HUES64 (cell line): ENCODE results near the gene CEPT1.
A peak's percentile ranks its signal among the peaks of the same experiment; 100 is the strongest.

Experiments
- H3K27ac ChIP-seq: 2 replicates; pipeline ENCODE4 v1.7.0; 2013; ENCODE audit warnings: low read depth, low read length, inconsistent platforms
- H3K27me3 ChIP-seq: 2 replicates; pipeline ENCODE4 v1.6.1; 2013; ENCODE audit warnings: mild to moderate bottlenecking, low read length; ENCODE audit not compliant: insufficient read depth
- H3K36me3 ChIP-seq: 2 replicates; pipeline ENCODE4 v1.6.1; 2013; ENCODE audit warnings: mild to moderate bottlenecking, low read length; ENCODE audit not compliant: insufficient read depth
- H3K4me1 ChIP-seq: 2 replicates; pipeline ENCODE4 v1.6.1; 2013; ENCODE audit warnings: mild to moderate bottlenecking, low read length, moderate library complexity; ENCODE audit not compliant: insufficient read depth
- H3K4me3 ChIP-seq: 2 replicates; pipeline ENCODE4 v1.5.1; 2013; ENCODE audit warnings: mild to moderate bottlenecking, low read length, moderate library complexity
- H3K9ac ChIP-seq: 2 replicates; pipeline ENCODE4 v1.6.1; 2013; ENCODE audit warnings: mild to moderate bottlenecking, low read depth, low read length
- H3K9me3 ChIP-seq: 2 replicates; pipeline ENCODE4 v1.6.1; 2013; ENCODE audit warnings: low read depth, low read length; ENCODE audit not compliant: insufficient read depth
- WGBS: fragments of 150-250, 120-280 bp; methylation state at CpG from one replicate; pipeline ENCODE4 v1.1.7; 2013; ENCODE audit warnings: missing lambda C conversion rate; 5-methylcytosine and 5-hydroxymethylcytosine counted together

CEPT1 gene

DNA sequence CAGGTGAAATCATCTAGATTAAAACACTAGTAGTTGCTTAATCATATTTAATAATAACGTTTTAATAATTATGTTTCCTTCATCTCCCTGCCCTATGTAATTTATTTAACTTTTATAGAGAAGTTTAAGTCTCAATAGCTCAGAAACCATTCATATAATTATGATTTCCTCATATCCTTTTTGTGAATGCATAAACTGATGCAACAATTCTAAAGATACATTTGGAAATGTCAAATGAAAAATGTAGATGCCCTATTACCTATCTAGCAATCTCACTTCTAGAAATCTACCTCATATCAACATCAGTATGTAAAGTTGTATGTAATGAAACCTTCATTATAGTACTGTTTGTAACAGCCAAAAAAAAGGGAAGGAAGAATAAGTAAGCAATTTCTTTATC, 10.6 kb upstream of the CEPT1 start:
- WGBS: no CpG with 5 or more reads among the region's 1 CpG
- H3K36me3 ChIP-seq: peaks cover 63% of the 10 kb centered on the region

DNA sequence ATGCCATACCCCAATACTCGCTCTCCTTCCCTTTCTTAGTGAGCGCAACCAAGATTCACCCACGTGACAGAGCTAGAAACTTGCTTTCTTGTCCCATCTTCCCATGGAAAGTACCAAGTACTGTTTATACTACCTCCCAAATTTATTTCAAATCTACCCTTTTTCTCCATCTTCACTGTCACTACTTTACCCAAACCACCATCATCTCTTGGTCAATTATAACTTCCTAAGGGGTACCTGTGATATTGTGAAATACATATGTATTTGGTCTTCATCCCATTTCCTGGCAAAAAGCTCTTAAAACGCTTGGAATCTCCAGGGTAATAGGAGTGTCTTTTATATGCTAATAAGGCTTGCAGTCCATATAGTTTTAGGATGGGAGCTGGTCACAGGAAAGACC, 8.3 kb upstream of the CEPT1 start:
- H3K27ac ChIP-seq: no peak overlapping the region
- no peak overlapping the region for H3K4me3 ChIP-seq
- no peaks in the 10 kb centered on the region for H3K4me1 ChIP-seq
- no peak overlapping the region for H3K9ac ChIP-seq
- WGBS: 89% methylated on average over 4 of the region's 4 CpGs
- no peaks in the 10 kb centered on the region for H3K9me3 ChIP-seq
- H3K27me3 ChIP-seq: no peaks in the 10 kb centered on the region
- H3K36me3 ChIP-seq: peaks cover 54% of the 10 kb centered on the region

More for the DNA sequence above, 10.6 kb upstream of the CEPT1 start:
- H3K27ac ChIP-seq: no peak overlapping the region
- H3K4me3 ChIP-seq: no peak overlapping the region
- no peaks in the 10 kb centered on the region for H3K27me3 ChIP-seq
- no peaks in the 10 kb centered on the region for H3K4me1 ChIP-seq
- H3K9ac ChIP-seq: no peak overlapping the region
- H3K9me3 ChIP-seq: no peaks in the 10 kb centered on the region

DNA sequence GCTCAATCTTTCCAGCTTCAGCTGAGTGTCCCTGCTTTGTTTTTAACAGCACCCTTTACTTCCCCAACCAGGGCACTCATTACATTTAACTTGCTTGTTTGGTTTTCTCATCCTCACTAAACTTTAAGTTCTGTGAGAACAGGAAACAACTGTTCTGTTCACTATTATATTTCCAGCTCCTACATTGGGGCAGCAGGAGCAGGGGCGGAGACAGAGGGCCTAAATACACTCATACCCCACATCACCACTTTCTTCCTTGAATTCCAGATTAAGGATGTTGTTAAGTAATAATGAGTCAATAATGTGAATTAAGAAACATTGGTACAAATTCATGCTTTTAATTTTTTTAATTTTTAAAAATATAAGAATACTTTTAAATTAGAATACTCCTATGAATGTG, 6.2 kb upstream of the CEPT1 start:
- peaks cover 45% of the 10 kb centered on the region for H3K36me3 ChIP-seq
- no peaks in the 10 kb centered on the region for H3K27me3 ChIP-seq
- peaks cover 11% of the 10 kb centered on the region for H3K4me1 ChIP-seq

DNA sequence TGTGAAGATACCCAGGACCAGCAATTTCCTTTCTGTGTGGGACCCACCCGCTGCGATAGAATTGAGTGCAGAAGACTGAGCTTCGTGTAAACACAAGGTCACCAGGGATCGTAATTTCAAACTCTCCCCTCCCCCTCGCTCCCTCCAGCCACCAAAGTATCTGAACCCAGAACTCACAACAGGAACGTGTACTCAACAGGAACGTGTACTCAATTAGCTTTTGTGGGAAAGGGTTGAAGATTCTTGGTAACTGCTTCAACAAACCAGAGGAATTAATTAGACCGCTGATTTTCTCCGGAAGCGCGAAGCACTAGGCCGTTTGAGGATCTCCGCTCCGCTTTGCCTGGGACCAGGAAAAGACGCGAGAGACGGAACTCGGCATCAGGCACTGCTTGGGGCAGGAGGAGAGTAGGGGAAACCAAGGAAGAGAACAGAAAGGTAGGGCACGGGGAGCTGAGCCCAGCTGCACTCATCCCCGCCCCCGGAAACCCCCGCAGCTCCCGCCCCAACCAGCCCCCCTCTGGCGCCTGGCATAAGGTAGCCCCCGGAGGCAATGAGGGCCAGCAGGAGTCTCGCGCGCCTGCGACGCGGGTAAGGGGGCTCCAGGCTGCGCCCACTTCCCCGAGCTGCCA, 583 bp upstream of the CEPT1 start:
- Histone ChIP-seq H3K9me3 (no peaks in the 10 kb centered on the region), H3K4me3 (peak overlapping the region; percentile 88), H3K27ac (peak overlapping the region; percentile 98), H3K9ac (peak overlapping the region; percentile 88), H3K4me1 (peaks cover 22% of the 10 kb centered on the region), H3K36me3 (peaks cover 27% of the 10 kb centered on the region), H3K27me3 (no peaks in the 10 kb centered on the region)
- WGBS: under 1% methylated on average over 33 of the region's 33 CpGs

More for the DNA sequence above, 6.2 kb upstream of the CEPT1 start:
- no peak overlapping the region for H3K9ac ChIP-seq
- no peak overlapping the region for H3K27ac ChIP-seq
- WGBS: 78% methylated on average over 1 of the region's 1 CpG
- no peak overlapping the region for H3K4me3 ChIP-seq
- H3K9me3 ChIP-seq: no peaks in the 10 kb centered on the region

DNA sequence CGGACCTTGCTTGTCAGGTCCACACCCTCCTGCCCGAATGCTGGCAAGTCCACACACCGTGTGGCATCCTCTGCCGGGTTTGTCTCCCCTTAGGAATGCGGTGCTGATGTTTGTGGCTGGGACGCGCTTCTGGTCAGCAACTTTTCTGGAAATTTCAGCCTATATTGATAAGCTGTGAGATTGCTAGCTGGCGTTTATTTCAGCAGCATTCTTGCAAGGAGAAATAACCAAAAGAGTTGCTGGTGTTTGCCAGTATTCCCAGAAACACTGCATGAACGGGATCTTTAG, 601 bp downstream of the CEPT1 start:
- H3K27ac ChIP-seq: peak overlapping the region; percentile 98
- H3K4me3 ChIP-seq: peak overlapping the region; percentile 88
- WGBS: under 1% methylated on average over 9 of the region's 9 CpGs
- peak overlapping the region; percentile 88 for H3K9ac ChIP-seq
- no peaks in the 10 kb centered on the region for H3K27me3 ChIP-seq
- H3K9me3 ChIP-seq: no peaks in the 10 kb centered on the region
- H3K4me1 ChIP-seq: peaks cover 22% of the 10 kb centered on the region
- peaks cover 18% of the 10 kb centered on the region for H3K36me3 ChIP-seq

DNA sequence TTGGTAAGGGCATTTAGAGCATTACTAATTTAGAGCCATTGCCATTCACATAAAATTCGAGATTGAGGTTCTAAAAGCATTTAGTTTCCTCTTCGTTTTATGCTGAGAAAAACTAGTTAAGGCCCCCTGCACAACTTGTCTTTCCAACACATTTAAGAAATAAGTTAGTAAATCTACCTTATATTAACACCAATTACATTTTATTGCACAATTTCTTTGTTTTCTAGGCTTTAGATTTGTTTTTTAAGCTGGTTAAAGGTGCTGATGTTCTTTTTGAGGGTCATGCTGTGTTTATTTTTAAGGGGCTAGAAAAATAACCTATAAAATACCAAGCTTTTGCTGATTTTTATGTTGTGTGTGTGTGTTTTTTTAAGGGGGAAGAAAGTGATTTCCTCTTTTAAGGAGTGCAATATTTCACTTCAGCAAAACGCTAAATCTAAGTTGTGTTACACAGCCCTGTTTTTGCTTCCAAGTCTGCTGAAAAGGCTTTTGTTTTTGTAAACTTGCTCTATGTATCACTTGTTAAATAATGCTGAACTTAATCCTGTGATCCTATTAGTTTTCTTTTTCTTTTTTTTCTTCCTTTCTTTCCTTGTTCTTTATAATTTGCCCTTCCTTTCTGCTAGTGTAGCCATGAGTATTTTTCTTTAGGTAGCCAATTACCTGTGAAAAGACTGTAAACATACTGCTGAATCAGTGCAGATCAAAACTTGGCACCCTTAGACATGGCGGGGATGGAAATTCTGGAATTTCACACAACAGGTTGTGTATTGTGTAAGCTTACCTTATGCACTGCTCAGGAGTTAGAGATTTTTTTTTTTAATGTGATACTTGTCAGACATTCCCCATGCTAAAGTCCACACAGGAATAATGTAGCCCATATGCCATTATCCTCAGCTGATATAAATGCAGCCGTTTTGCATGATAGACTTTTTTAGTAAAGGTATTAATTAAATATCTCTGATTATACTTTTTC, 1.5 kb downstream of the CEPT1 start:
- peak overlapping the region; percentile 88 for H3K4me3 ChIP-seq
- H3K9ac ChIP-seq: peak overlapping the region; percentile 88; the same call in 1 of the 2 replicates
- no peaks in the 10 kb centered on the region for H3K27me3 ChIP-seq
- 67% methylated on average over 4 of the region's 5 CpGs for WGBS
- no peaks in the 10 kb centered on the region for H3K9me3 ChIP-seq
- peaks cover 22% of the 10 kb centered on the region for H3K4me1 ChIP-seq
- no peak overlapping the region for H3K27ac ChIP-seq
- peaks cover 12% of the 10 kb centered on the region for H3K36me3 ChIP-seq

DNA sequence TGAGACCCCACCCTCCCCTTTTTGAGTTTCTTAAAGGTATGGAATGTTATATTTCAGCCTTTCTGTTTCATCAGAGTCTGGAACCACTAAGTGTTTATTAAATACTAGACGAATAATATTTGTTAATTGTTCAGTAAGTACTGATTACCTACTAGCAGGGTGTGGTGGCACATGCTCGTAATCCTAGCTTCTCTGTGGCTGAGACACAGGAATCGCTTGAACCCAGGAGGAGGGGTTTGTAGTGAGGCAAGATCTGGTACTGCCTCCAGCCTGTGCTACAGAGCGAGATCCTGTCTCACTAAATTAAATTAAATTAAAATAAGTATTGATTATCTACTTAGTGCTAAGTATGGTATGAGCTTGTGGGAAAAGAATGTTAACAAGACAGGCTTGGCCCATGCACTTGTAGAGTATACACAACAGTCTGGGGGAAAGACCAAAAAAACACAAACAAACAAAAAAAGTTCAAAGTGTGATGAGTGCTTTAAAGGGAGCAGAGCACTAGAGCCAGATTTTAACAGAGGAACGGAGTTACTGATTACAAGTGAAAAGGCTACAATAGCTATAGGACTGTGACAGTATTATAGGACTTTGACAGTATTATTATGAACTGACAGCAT, 2.4 kb downstream of the CEPT1 start:
- no peak overlapping the region for H3K27ac ChIP-seq
- peaks cover 22% of the 10 kb centered on the region for H3K4me1 ChIP-seq
- no peak overlapping the region for H3K4me3 ChIP-seq
- WGBS: 90% methylated on average over 4 of the region's 5 CpGs
- no peak overlapping the region for H3K9ac ChIP-seq
- H3K27me3 ChIP-seq: no peaks in the 10 kb centered on the region
- peaks cover 10% of the 10 kb centered on the region for H3K36me3 ChIP-seq
- H3K9me3 ChIP-seq: no peaks in the 10 kb centered on the region

DNA sequence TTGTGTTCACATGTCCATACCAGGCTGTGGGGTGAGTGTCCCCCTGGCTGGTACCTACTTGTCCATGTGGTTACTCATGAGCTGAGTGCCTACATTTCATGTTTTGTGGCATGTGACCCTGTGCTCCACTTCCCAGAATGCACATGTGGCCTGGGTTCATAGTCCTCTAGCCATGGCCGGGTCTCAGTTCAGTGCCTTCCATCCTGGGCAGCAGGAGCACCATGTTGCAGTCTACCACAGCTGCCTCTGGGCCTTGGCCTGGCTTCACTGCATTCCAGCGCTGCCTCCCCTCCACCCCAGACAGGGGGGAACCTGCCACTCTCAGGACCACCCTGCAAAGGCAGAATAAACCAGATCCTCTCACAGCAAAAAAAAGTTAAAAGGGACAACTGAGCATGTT, 5.5 kb downstream of the CEPT1 start:
- WGBS: 94% methylated on average over 2 of the region's 2 CpGs
- peaks cover 9% of the 10 kb centered on the region; the same call in 1 of the 2 replicates for H3K4me1 ChIP-seq
- peaks cover 33% of the 10 kb centered on the region for H3K36me3 ChIP-seq
- H3K9ac ChIP-seq: no peak overlapping the region
- no peaks in the 10 kb centered on the region for H3K27me3 ChIP-seq
- no peak overlapping the region for H3K4me3 ChIP-seq
- no peak overlapping the region for H3K27ac ChIP-seq
- H3K9me3 ChIP-seq: no peaks in the 10 kb centered on the region

DNA sequence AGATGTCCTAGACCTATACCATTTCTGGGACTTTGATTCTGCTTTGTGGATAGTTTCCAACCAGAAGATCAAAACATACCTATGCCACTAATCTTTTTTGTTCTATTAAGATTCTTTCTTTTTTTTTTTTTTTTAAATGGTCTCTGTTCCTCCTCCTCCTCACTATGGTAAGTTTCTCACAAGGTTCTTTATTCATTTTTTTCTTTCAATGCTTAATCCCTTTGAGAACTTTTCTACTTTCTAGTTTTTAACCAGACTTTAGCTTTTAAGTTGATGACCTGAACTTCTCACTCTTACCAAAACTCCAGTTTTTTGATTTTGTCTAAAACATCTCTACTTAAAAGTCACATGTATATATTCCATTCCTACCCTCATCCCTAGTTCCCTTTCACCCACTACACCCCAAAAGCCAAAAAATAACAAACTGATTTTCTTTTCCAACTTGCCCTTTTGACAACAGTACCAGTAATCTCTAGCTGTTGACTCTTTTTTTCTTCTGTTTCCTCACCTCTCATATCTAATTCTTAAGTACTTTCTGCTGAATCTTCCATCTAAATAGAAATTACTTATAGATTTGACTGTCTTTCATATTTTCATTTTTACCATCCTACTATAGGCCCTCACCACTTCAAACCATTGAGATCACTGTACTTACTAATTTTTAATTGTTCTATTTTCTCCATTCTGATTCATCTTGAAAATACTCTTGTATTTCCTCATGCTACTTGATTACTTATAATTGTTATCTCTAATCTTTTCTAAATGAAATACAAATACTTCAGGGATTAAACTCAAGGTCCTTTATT, 6.1 kb downstream of the CEPT1 start:
- peaks cover 6% of the 10 kb centered on the region; the same call in 1 of the 2 replicates for H3K4me1 ChIP-seq
- no peak overlapping the region for H3K27ac ChIP-seq
- peaks cover 36% of the 10 kb centered on the region for H3K36me3 ChIP-seq
- H3K9me3 ChIP-seq: no peaks in the 10 kb centered on the region
- no peaks in the 10 kb centered on the region for H3K27me3 ChIP-seq
- H3K4me3 ChIP-seq: no peak overlapping the region
- H3K9ac ChIP-seq: no peak overlapping the region

DNA sequence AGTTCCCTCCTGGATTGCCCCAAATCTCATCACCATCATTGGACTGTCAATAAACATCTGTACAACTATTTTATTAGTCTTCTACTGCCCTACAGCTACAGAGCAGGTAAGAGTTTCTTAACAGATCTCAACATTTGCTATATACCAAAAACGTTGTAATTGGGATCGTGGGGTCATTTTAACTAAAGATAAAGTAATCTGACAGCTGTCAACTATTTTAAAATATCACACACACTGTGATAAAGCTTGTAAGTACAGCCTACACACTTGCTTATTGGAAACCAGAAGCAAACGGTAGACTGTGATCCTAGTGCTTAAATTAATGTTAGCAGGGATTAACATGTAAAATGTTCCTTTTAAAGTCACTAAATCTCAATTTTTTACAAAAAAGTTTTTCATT, 7.9 kb downstream of the CEPT1 start:
- Histone ChIP-seq H3K9ac (no peak overlapping the region), H3K36me3 (peaks cover 52% of the 10 kb centered on the region), H3K4me1 (no peaks in the 10 kb centered on the region), H3K4me3 (no peak overlapping the region), H3K27me3 (no peaks in the 10 kb centered on the region), H3K9me3 (no peaks in the 10 kb centered on the region), H3K27ac (no peak overlapping the region)
- WGBS: 92% methylated on average over 3 of the region's 3 CpGs
